ENCODE data around the gene ATP10A. TPM values are rescaled to one million over a fixed set of nuclear protein-coding genes. Genes with fewer than 3 reads are reported as not detected.

ATP10A gene, protein sequence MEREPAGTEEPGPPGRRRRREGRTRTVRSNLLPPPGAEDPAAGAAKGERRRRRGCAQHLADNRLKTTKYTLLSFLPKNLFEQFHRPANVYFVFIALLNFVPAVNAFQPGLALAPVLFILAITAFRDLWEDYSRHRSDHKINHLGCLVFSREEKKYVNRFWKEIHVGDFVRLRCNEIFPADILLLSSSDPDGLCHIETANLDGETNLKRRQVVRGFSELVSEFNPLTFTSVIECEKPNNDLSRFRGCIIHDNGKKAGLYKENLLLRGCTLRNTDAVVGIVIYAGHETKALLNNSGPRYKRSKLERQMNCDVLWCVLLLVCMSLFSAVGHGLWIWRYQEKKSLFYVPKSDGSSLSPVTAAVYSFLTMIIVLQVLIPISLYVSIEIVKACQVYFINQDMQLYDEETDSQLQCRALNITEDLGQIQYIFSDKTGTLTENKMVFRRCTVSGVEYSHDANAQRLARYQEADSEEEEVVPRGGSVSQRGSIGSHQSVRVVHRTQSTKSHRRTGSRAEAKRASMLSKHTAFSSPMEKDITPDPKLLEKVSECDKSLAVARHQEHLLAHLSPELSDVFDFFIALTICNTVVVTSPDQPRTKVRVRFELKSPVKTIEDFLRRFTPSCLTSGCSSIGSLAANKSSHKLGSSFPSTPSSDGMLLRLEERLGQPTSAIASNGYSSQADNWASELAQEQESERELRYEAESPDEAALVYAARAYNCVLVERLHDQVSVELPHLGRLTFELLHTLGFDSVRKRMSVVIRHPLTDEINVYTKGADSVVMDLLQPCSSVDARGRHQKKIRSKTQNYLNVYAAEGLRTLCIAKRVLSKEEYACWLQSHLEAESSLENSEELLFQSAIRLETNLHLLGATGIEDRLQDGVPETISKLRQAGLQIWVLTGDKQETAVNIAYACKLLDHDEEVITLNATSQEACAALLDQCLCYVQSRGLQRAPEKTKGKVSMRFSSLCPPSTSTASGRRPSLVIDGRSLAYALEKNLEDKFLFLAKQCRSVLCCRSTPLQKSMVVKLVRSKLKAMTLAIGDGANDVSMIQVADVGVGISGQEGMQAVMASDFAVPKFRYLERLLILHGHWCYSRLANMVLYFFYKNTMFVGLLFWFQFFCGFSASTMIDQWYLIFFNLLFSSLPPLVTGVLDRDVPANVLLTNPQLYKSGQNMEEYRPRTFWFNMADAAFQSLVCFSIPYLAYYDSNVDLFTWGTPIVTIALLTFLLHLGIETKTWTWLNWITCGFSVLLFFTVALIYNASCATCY (N-terminal part only)
- under 0.01 TPM in 1 of 2 replicates, not detected in the other for total RNA-seq

DNA sequence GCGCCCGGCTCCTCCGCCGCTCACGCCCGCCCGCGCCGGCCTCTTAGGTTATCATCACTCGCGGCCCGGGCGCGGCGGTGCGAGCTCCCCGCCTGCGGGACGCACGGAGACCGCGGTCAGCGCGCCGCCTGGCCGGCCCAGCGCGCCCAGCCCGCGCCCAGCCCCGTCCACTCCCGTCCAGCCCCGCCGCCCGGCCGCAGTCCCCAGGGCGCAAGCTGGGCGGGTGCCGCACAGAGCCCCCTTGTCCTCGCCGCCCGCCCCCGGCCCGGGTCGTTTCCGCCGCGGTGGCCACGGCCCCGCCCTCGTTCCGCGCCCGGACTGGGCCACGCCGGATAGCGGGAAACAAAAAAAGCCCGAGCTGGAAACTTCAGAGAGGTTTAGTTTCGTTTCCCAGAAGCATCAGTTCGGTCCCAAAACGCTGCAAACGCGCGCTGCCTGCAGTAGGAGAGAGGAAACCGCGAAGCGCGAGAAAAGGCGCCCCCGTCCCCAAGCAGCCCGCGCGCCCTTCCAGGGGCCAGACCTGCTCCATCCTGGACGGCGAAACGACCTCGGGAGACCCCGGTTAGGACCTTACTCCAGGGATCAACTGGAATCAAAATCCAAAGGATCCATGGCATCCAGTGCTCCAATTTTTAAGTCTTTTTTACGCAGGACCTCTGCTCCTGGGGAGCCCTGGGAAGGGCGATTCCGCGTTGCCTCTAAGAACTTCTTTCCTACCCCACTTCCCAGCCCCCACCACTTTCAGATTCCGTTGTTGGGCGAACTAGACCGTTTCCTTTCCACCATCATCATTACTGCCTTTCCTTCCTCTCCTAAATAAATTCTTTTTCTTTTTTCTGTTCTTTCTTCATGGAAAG lies at the start of gene ATP10A:
Gene ATP10A, minus strand, starts transcription at position 217 of the 857 bp plus-strand sequence. CDS start 231 bp downstream, outside the sequence.
- no peak for DNase-seq (ENCODE audit: low read depth in 2 of 2)

DNA sequence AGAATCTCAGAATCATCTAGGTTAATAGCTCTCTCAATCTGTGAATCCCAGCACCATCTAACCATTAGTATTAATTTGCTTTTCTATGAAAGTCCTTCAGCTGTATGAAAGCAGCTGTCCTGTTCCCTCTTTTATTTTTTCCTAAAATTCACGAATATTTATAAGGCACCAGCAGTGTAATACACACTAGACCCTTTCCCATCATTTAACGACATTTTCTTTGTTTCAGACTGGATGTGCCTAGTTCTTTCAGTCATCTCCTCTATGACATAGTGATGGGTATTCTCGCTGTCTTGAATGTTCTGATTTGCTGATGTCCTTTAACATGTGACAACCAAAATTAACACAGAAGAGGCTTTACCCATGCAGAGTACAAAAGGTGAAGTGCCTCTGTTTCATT lies 48.9 kb upstream of the ATP10A start:
- no peak for DNase-seq (ENCODE audit: low read depth in 2 of 2)

DNA sequence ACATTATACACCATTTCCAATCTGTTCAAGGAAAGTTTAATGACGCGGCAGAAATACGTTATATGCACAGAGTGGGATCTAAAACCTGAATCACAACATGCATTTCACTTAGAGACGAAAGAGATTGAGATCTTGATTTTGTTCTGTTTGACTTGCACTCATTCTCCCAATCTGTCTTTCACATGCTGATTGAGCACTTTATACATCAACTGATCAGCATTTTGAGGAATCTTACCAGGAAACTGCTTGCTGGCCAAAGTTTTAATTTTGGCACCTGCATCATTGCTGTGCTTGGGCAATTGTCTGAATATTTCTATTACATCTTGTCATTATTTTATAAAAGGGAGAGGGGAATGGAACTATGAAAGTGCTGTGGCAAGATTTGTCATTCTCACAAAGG lies 47.7 kb upstream of the ATP10A start:
- DNase-seq (ENCODE audit: low read depth in 2 of 2): no peak

GRCh38 chr15:25909806-25910205 lies 46.7 kb upstream of the ATP10A start:
- no peak for DNase-seq (ENCODE audit: low read depth in 2 of 2)

- DNase-seq (ENCODE audit: low read depth in 2 of 2): no peak
These were observed 46.2 kb upstream of the ATP10A start for GRCh38 chr15:25909325-25909724.

DNA sequence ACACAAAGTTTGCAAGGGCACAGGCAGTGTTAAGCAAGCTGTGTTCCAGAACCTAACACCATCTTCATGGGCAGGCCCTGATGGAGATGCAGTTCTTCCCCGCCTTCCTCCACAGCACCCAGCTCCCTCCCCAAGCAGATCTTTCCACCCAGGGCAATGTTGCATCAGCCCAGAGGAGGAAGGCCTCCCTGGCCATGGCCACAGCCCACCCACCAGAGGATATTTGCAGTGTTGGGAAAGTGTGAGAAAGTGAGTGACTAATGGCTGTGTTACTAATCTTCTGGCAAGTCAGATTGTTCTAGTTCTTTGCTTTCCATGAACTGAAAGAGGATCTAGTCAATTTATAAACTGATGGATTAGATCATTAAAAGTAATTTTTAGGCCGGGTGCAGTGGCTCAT lies 42.0 kb upstream of the ATP10A start:
- no peak for DNase-seq (ENCODE audit: low read depth in 2 of 2)

GRCh38 chr15:25903024-25903581 lies 40.0 kb upstream of the ATP10A start:
- DNase-seq (ENCODE audit: low read depth in 2 of 2): no peak

DNA sequence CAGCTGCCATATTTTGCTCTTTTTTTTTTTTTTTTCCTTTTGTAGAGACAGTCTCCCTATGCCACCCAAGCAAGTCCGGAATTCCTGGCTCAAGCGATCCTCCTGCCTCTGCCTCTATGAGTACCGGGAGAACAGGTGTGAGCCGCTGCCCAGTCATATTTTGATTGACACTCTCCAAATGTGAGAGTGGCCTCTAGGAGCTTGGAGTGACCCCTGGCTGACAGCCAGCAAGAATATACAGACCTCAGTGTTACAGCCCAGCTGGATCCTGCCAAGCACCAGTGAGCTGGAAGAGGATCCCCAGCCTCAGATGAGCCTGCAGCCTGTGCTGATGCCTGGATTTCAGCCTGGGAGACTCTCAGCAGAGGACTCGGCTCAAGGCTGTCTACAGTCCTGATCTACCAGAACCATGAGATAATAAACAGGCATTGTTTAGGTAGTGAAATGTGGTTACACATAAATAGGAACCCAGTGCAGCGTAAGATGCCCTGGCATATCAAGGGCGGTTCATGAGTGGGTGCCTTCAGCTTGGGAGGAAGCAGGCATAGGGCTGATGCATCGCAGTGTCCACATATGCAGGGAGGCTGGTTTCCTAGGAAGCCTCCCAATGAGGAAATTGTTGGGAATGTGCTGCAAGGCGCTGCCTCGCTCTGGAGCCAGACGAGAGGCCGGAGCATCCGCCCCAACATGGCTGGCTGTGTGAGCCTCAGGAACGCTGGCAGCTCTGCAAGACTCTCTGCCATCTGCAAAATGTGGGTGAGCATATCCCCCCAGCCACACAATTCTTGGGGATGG lies 38.9 kb upstream of the ATP10A start:
- DNase-seq (ENCODE audit: low read depth in 2 of 2): no peak

DNA sequence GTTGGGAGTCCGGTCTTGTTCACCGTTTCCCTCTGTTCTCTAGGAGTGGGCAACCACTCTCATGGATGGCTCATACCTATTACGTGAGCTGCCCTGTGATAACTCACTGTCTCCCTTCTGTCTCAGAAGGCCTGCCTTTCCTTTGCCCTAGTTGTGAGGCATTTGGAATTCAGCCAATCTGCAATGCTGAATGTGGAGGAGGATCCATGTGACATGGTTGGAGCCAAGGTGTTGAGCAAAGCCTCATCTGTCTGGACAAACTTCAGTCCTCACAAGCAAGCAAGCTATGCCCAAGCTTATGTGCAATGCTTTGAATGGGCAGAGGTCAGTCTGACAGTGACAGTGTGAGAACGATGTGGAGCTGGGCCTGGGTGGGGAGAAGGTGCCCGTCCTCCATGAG lies 37.8 kb upstream of the ATP10A start:
- no peak for DNase-seq (ENCODE audit: low read depth in 2 of 2)

- DNase-seq (ENCODE audit: low read depth in 2 of 2): no peak
These were observed 37.3 kb upstream of the ATP10A start for GRCh38 chr15:25900431-25900830.

GRCh38 chr15:25899870-25900269 lies 36.7 kb upstream of the ATP10A start:
- no peak for DNase-seq (ENCODE audit: low read depth in 2 of 2)

DNA sequence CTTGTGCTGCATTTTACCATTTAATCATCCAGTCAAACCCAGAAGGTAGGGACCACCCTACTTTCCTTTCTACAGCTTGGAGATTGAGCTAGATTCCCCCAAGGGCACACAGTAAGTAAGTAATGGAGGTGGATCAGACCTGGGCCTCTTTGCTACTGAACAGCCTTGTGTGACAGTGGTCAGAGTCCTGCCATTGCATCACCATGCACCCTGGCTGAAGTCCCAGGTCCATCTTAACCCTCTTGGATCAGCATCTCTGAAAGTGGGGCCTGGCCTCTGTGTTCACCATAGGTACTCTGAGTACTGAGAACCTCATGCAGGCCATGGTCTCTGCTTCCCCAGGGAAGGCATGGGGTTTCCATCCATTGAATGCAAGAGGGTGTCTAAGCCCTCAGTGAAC lies 34.5 kb upstream of the ATP10A start:
- no peak for DNase-seq (ENCODE audit: low read depth in 2 of 2)

DNA sequence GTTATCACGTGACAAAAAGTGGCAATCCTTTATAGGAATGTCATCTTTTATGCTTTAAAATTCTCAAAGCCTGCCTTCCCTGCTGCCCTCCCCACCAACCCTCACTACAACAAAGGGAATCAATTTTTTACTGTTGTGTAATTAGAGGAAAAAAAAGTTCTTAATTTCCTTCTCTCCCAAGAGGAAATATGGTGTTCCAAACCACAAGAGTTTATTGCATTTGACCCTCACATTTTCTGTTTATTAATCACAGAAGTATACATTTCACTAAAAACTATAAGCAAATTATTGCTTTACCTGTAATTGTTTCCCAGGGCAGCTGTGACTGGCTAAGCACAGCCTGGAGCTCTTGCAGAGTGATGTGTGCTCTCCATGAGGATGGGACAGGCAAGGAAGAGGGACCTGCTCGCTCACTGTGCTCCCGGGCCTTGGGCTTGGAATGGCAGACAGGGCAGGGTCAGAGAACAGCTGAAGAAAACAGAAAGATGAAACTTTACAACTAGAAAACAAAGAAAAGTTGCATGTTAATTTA lies 31.3 kb upstream of the ATP10A start:
- DNase-seq (ENCODE audit: low read depth in 2 of 2): no peak

GRCh38 chr15:25893596-25893995 lies 30.5 kb upstream of the ATP10A start:
- DNase-seq (ENCODE audit: low read depth in 2 of 2): no peak

DNA sequence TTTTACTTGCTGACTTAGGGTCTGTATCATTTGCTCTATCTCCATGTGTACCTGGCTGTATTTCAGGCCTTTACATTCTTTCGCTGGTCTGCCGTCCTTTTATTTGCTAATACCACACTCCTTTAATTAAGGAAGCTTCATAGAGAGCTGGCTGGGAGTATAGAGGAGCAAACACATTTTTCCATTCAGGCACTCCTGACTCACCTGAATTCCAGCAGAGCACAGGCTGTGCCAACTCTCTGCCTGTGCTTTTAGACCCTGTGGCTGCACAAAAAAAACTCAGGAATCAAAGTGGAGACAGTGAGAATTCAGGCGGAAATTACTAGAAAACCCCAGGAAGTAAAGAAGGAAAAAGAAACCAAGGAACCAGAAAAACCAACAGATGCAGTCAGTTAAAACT lies 29.0 kb upstream of the ATP10A start:
- no peak for DNase-seq (ENCODE audit: low read depth in 2 of 2)

- DNase-seq (ENCODE audit: low read depth in 2 of 2): no peak
These were observed 28.0 kb upstream of the ATP10A start for GRCh38 chr15:25891081-25891480.

DNA sequence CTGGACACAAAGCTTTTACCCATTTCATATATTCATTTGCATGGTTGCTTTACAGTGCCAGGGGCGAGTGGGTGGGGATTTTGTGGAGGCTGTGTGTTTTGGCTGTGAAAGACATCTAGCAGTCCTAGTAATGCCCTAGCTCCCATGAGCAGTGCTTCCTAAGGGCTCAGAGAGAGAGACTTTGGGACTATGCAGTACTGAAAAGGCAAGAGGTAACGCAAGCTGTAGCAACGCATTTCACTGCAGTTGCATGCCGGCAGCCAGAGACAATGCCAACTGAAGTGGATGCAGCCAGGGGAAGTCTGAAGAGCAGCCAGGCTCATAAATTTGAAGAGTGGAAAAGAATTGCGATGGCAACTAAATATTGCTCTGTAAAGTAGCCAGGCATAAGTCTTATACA lies 27.4 kb upstream of the ATP10A start:
- DNase-seq (ENCODE audit: low read depth in 2 of 2): no peak

- DNase-seq (ENCODE audit: low read depth in 2 of 2): no peak
These were observed 24.7 kb upstream of the ATP10A start for GRCh38 chr15:25887870-25888269.

GRCh38 chr15:25886498-25887140 lies 23.5 kb upstream of the ATP10A start:
- no peak for DNase-seq (ENCODE audit: low read depth in 2 of 2)
